Stimulated activated CD4-positive, alpha-beta T cell treated with anti-CD3 and anti-CD28 coated beads, Interleukin-1b, Interleukin-23, amount 100 ng/mL, for 1 hour (primary cell): ENCODE measurements around the gene AOC1.
"Not testable (repeated sequence)": the region's sequence is repeated elsewhere in the genome, so short reads cannot be mapped to it uniquely, and the experiment has no call there.

Experiments
- DNase-seq, 2 donors: peaks; one replicate each; pipeline ENCODE4 v3.0.0-alpha.2; 2020; ENCODE audit warnings: low read depth in 2 of 2

AOC1 gene

GRCh38 chr7:150852371-150852905, at the start of gene AOC1:
Gene AOC1 (plus strand): TSS chr7:150852517. CDS start chr7:150856471, 3,954 bp downstream.
- no peak for DNase-seq

- DNase-seq, result no peak
Measured at GRCh38 chr7:150803161-150803860, 49.0 kb upstream of the AOC1 start.

- no peak for DNase-seq
Measured at GRCh38 chr7:150804802-150805201, 47.5 kb upstream of the AOC1 start.

DNA sequence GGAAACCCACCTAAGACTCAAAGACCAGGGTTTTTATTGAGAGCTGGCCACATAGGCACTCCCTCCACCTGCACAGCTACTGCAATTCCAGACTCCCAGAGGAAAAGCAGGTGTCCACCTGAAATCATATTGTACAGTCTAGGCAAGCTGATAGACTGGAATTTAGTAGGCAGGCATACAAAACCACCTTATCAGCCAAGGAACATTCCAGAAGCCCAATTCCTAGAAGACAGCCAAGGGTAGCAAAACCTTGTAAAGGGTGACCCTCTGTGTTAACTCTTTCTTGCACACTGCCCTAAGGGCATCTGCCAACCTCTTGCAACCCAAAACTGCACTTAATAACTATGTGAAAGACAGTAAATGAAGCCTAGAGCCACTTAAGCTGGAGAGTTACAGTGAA, 46.5 kb upstream of the AOC1 start:
- DNase-seq, result no peak

- no peak for DNase-seq
Measured at GRCh38 chr7:150806454-150806853, 45.9 kb upstream of the AOC1 start.

- DNase-seq, result no peak
Measured at GRCh38 chr7:150806863-150807262, 45.5 kb upstream of the AOC1 start.

DNA sequence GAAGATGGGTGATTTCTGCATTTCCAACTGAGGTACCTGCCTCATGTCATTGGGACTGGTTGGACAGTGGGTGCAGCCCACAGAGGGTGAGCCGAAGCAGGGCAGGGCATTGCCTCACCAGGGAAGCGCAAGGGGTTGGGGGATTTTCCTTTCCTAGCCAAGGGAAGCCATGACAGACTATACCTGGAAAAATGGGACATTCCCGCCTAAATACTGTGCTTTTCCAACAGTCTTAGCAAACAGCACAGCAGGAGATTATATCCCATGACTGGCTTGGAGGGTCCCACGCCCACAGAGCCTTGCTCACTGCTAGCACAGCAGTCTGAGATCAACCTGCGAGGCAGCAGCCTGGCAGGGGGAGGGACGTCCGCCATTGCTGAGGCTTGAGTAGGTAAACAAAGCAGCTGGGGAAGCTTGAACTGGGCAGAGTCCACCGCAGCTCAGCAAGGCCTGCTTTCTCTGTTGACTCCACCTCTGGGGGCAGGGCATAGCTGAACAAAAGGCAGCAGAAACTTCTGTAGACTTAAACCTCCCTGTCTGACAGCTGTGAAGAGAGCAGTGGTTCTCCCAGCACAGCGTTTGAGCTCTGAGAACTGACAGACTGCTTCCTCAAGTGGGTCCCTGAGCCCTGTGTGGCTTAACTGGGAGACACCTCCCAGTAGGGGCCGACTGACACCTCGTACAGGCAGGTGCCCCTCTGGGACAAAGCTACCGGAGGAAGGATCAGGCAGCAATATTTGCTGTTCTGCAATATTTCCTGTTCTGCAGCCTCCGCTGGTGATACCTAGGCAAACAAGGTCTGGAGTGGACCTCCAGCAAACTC, 44.5 kb upstream of the AOC1 start:
- DNase-seq, result not testable (repeated sequence)

GRCh38 chr7:150814328-150815001, 37.9 kb upstream of the AOC1 start:
- no peak for DNase-seq

- DNase-seq, result no peak
Measured at GRCh38 chr7:150818971-150819370, 33.3 kb upstream of the AOC1 start.

DNA sequence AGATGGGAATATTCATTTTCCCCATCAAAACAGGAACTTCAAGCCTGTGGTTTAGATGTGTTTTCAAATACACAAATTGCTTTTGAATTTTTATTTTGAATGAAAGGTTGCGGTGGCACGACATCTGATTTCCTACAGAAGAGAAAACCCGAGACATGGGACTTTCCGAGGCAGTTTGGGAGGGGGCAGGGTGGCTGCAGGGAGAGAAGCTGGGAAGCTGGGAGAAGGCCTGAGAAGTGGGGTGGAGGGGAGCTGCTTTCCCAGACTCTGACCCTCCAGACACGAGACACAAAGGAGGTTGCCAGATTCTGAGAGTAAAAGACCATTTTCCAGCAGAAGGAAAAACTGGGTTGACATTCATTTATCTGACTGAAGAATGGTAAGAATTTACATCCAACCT, 32.2 kb upstream of the AOC1 start:
- DNase-seq, result no peak

DNA sequence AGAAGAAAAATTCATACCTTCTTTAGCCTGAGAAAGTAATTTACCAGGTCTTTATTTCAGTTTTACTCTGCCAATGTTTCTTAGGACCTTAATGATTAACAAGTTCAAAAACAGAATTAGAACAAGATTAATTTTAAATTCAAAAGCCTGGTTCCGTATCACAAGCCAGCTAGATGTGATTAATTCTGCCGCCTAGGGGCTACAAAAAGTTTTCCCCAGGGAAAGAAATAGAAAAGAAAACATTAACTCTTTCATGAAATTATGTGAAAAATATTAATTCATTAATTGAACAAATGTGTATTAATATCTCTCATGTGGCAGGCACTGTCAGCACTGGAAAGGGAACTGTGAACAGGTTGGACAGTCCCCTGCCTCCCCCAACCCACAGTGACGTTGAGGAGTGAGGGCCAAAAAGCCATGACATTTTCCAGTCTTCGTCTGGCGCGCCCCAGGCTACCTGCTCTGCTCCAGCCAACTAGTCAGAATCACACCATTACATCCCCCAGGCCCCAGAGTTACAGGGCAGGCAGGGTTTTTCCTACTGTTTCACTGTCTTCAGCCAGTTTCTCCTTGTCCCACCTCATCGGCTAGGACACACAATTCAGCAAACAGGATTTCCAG, 31.6 kb upstream of the AOC1 start:
- no peak for DNase-seq

DNA sequence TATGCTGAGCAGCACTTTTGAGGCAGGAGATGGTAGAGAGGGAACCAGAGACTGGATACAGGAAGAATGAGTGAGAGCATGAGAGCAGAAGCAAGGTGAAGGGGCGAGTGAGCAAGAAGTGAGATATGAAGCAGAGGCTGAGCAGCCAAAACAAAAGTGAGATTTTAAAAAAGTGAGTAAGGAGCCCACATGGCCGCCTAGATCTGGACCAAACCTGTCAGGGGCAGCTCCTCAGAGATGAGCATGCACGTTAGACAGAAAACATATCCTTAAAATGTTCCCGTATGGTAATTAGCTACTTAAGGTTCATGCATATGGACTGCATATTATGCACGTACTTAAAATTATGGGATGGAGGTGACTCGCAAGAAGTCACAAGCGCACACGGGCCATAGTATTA, 29.3 kb upstream of the AOC1 start:
- no peak for DNase-seq

GRCh38 chr7:150823484-150824126, 28.7 kb upstream of the AOC1 start:
- DNase-seq, result no peak

DNA sequence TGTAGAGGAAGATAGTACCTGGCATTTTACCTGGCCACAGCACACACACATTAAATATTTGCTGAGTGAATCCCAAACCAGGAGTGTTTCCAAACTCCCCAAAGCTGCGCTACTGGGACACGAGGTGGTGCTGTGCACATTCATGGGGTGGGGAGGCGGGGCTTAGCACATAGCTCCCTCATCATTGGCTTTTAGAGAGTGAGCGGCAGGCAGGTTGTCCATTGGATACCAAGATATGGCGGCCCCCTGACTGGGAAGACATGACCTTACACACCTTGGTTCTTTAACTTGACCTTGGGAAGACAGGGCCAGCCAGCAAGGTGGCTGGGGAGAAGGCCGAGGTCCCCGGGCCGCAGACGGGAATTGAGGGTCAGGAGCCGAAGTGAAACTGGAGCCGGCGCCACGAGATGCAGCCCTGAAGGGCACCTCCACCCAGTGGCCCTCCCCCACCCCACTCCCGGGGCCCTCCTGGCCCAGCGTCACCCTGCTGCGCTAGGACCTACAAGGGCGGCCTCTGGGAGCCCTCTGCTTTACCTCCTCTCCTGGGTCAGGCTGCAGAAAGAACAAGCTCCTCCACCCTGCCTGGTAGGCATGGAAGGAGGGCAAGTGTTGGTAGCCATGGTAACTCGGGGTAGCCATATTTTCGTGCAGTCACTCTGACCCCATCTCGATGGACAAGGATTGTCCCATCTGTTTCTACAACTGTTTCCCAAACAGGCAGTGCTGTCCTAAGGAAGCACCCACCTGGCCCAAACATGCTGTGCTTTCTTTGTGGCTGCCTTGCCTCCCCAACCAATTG, 27.7 kb upstream of the AOC1 start:
- no peak for DNase-seq

DNA sequence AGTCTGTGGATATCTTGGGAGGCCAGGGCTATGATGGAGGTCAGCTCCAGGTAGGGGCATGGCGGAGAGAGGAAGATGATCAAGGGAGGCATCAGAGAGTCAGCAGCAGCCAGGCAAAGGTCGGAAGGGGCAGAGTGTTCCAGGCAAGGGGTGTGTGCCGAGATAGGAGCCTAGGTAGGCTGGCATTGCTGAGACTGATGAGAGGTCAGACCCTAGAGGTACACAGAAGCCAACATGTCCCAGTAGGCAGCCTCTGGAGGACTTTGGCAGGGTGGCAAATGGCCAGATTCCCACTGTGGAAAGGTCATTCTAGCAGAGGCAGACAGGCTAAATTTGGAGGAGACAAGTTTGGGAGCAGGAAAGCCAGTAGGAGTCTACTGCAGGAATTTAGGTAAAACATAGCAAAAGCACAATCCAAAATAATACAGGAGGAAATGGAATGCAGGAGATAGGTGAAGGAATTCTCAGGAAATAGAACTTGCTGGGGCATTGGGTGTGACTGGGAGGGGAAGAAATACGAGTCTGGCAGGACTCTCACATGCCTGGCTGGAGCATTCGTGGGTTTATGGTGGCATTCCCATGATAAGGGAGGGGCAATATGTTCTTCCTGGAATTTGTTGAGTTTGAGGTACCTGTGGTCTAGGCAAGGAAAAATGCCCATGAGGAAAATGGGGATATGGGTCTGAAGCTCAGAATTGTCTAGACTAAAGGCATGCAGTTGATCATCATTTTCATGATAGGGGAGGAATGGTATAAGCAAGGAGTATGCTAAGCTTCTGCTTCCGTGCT, 26.1 kb upstream of the AOC1 start:
- no peak for DNase-seq

GRCh38 chr7:150828384-150828783, 23.9 kb upstream of the AOC1 start:
- DNase-seq, result no peak

- no peak for DNase-seq
Measured at GRCh38 chr7:150829426-150829825, 22.9 kb upstream of the AOC1 start.

DNA sequence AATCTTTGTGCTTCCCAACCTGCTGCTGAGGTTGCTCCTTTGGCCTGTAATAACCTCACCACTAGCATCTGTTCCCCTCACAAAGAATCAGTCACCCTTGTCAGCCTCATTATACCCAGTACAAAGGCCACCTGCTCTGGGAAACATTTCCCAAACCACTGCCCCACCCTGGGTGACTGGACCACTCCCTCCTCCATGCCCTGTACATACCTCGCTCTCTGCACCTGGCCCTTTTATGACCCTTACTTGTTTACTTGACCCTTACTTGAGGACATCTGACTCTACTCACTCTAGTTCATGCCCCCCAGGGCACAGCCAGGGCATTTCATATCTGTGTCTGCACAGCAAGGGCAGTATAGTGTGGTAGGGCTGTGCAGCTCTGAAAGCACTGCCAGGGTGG, 21.4 kb upstream of the AOC1 start:
- DNase-seq, result no peak

GRCh38 chr7:150831851-150832250, 20.5 kb upstream of the AOC1 start:
- DNase-seq, result no peak

- DNase-seq, result no peak
Measured at GRCh38 chr7:150835019-150835418, 17.3 kb upstream of the AOC1 start.
